ENCODE data around the gene ANKFY1. TPM values are rescaled to one million over a fixed set of nuclear protein-coding genes. Genes with fewer than 3 reads are reported as not detected.

Gene ANKFY1
- total RNA-seq, 1 donor from 2014 or later, result 80.5 TPM

DNA sequence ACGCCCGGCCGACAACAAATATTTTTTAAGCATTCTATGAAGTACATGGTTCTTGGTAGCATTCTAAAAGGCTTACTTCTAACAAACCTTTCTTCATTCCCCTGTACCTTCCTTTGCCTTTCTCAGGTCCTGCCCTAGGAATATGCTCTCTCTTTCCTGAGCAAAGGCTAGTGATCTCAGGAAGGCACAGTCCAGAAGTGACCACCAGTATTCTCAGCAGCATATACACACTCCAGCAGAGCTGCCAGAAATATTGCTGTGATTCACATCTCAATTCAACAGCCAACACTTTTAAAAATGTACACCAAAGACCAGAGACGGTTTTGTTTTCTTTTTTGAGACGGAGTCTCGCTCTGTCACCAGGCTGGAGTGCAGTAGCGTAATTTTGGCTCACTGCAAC, 41.4 kb upstream of the ANKFY1 start:
- Mint-ChIP-seq H3K9me3 (ENCODE audit: unreplicated experiment) (peaks cover 15% of the 10 kb centered on the region), H3K27ac (ENCODE audit: unreplicated experiment) (no peak overlapping the region), H3K4me3 (ENCODE audit: unreplicated experiment) (no peak overlapping the region), H3K36me3 (ENCODE audit: unreplicated experiment) (peaks cover 2% of the 10 kb centered on the region), H3K27me3 (ENCODE audit: unreplicated experiment) (no peaks in the 10 kb centered on the region), H3K4me1 (ENCODE audit: low read depth, unreplicated experiment) (peaks cover 15% of the 10 kb centered on the region)
- TF ChIP-seq, protein P1, sequence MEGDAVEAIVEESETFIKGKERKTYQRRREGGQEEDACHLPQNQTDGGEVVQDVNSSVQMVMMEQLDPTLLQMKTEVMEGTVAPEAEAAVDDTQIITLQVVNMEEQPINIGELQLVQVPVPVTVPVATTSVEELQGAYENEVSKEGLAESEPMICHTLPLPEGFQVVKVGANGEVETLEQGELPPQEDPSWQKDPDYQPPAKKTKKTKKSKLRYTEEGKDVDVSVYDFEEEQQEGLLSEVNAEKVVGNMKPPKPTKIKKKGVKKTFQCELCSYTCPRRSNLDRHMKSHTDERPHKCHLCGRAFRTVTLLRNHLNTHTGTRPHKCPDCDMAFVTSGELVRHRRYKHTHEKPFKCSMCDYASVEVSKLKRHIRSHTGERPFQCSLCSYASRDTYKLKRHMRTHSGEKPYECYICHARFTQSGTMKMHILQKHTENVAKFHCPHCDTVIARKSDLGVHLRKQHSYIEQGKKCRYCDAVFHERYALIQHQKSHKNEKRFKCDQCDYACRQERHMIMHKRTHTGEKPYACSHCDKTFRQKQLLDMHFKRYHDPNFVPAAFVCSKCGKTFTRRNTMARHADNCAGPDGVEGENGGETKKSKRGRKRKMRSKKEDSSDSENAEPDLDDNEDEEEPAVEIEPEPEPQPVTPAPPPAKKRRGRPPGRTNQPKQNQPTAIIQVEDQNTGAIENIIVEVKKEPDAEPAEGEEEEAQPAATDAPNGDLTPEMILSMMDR (IDR thresholded peaks at IDR 0.05; ENCODE audit: partially characterized antibody, unreplicated experiment), result no peak
- no peak for DNase-seq

DNA sequence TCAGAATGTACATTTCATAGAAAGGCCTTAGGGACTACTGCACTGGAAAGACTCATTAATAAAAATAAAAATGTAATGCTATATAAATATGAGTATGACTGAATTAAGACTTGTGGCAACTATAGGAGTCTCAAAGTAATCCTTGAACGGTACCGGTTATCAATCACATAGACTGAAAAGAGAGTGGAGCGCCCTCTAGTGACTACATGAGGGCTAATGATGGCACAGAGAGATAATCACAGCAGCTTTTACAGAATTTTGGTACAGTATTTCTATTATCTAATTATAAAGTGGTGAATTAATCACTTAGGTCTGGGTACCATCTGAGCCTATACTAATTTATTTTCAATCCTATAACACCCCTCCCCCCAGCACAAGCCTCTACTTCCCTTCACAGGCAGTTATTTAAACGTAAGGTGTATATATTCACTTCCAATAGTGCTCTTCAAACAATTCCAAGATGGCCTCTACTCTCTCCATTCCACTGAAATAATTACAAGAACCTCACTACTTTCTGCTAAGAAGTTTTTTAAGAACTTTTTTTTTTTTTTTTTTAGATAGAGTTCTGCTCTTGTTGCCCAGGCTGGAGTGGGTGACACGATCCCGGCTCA, 40.7 kb upstream of the ANKFY1 start:
- H3K27ac Mint-ChIP-seq (ENCODE audit: unreplicated experiment), result no peak overlapping the region
- peaks cover 13% of the 10 kb centered on the region for H3K9me3 Mint-ChIP-seq (ENCODE audit: unreplicated experiment)
- no peak overlapping the region for H3K4me3 Mint-ChIP-seq (ENCODE audit: unreplicated experiment)
- no peaks in the 10 kb centered on the region for H3K27me3 Mint-ChIP-seq (ENCODE audit: unreplicated experiment)
- peak; percentile 49 for DNase-seq
- no peaks in the 10 kb centered on the region for H3K36me3 Mint-ChIP-seq (ENCODE audit: unreplicated experiment)
- TF ChIP-seq, protein P1 (IDR thresholded peaks at IDR 0.05; ENCODE audit: partially characterized antibody, unreplicated experiment), result peak; percentile 77
- H3K4me1 Mint-ChIP-seq (ENCODE audit: low read depth, unreplicated experiment), result peaks cover 13% of the 10 kb centered on the region

DNA sequence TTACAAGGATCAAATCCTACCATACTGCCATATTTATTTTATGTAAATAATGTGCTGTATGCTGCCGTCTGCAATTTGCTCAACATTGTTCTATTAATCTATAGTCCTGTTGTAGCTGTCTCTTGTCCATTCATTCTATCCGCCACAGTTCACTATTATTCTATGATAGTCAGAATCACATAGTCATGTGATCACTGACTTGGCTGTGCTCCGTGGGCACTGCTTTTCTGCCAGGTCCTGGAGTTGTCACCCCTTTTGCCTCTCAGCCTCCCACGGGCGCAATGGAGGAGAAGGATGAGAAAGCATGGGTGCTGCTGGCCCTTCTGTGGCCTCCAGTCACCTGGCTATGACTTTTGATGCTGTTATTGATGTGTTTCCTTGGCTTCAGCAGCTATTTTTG, 37.3 kb upstream of the ANKFY1 start:
- no peak for DNase-seq
- TF ChIP-seq, protein P1 (IDR thresholded peaks at IDR 0.05; ENCODE audit: partially characterized antibody, unreplicated experiment), result no peak
- no peak overlapping the region for H3K4me3 Mint-ChIP-seq (ENCODE audit: unreplicated experiment)

DNA sequence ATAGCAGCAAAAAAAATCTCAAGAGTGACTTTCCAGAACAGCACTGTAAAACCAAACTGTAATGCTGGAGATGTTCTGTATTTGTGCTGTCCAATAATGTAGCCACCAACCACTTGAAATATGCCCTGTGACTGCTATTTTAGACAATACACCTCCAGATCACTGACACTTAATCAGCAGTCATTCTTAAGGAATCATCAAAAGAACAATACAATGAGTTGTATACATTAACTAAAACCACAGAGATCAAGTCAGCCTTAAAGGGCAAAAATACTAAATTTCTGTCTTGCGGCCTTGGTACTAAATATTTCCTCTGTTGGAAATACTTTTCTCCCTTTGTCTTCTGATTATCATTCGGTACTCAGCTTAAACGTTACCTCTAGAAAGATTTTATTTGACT, 33.6 kb upstream of the ANKFY1 start:
- Mint-ChIP-seq H3K4me1 (ENCODE audit: low read depth, unreplicated experiment) (peaks cover 13% of the 10 kb centered on the region), H3K27ac (ENCODE audit: unreplicated experiment) (no peak overlapping the region), H3K27me3 (ENCODE audit: unreplicated experiment) (no peaks in the 10 kb centered on the region), H3K36me3 (ENCODE audit: unreplicated experiment) (no peaks in the 10 kb centered on the region), H3K4me3 (ENCODE audit: unreplicated experiment) (no peak overlapping the region), H3K9me3 (ENCODE audit: unreplicated experiment) (peaks cover 7% of the 10 kb centered on the region)
- DNase-seq, result no peak
- TF ChIP-seq, protein P1 (IDR thresholded peaks at IDR 0.05; ENCODE audit: partially characterized antibody, unreplicated experiment), result no peak

More for the DNA sequence above, 37.3 kb upstream of the ANKFY1 start:
- Mint-ChIP-seq H3K4me1 (ENCODE audit: low read depth, unreplicated experiment) (peaks cover 14% of the 10 kb centered on the region), H3K9me3 (ENCODE audit: unreplicated experiment) (peaks cover 10% of the 10 kb centered on the region), H3K27me3 (ENCODE audit: unreplicated experiment) (no peaks in the 10 kb centered on the region), H3K27ac (ENCODE audit: unreplicated experiment) (no peak overlapping the region), H3K36me3 (ENCODE audit: unreplicated experiment) (no peaks in the 10 kb centered on the region)

DNA sequence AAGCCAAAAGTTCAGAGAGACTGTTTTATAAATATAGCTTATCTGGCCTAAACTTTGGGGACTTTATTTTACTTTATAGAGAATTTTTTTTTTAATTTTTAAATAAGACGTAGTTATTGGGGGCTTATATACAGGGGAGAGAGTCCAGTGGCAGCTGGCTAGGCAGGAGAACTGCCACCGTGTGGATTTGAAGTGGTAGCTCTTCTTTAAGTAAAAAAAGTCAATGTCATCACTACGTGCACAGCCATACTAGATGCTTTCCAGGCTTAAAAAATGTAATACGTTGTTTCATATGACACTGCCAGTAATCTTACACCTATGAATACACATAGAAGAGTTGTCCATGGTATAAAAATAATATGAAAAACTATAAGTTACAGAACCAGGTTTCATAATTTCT, 31.9 kb upstream of the ANKFY1 start:
- TF ChIP-seq, protein P1 (IDR thresholded peaks at IDR 0.05; ENCODE audit: partially characterized antibody, unreplicated experiment), result no peak
- Mint-ChIP-seq H3K27ac (ENCODE audit: unreplicated experiment) (no peak overlapping the region), H3K9me3 (ENCODE audit: unreplicated experiment) (peaks cover 1% of the 10 kb centered on the region), H3K36me3 (ENCODE audit: unreplicated experiment) (no peaks in the 10 kb centered on the region), H3K27me3 (ENCODE audit: unreplicated experiment) (no peaks in the 10 kb centered on the region), H3K4me1 (ENCODE audit: low read depth, unreplicated experiment) (peaks cover 5% of the 10 kb centered on the region), H3K4me3 (ENCODE audit: unreplicated experiment) (no peak overlapping the region)
- no peak for DNase-seq

Measured in glutamatergic neuron (in vitro differentiated cells).